IPS-20b (cell line): Measurements from ENCODE around the gene ITGA11.

ENCODE experiments used
- H3K27ac ChIP-seq: one replicate; pipeline ENCODE4 v1.5.1; 2013; ENCODE audit warnings: low read length
- H3K27me3 ChIP-seq: 2 replicates; pipeline ENCODE4 v1.6.1; 2013; ENCODE audit warnings: mild to moderate bottlenecking, low read length, inconsistent platforms; ENCODE audit not compliant: insufficient read depth
- H3K36me3 ChIP-seq: 2 replicates; pipeline ENCODE4 v1.6.1; 2013; ENCODE audit warnings: low read depth, mild to moderate bottlenecking, inconsistent platforms, low read length, moderate library complexity; ENCODE audit not compliant: insufficient read depth
- H3K4me1 ChIP-seq: 2 replicates; pipeline ENCODE4 v1.6.1; 2013; ENCODE audit warnings: mild to moderate bottlenecking, control low read depth, inconsistent platforms, low read length, moderate library complexity; ENCODE audit not compliant: insufficient read depth
- H3K4me3 ChIP-seq: 2 replicates; pipeline ENCODE4 v1.5.1; 2013; ENCODE audit warnings: mild to moderate bottlenecking, low read length, inconsistent platforms
- H3K9ac ChIP-seq: 2 replicates; pipeline ENCODE4 v1.6.1; 2013; ENCODE audit warnings: low read depth, mild to moderate bottlenecking, inconsistent platforms, low read length, moderate library complexity
- H3K9me3 ChIP-seq: 2 replicates; pipeline ENCODE4 v1.6.1; 2013; ENCODE audit warnings: mild to moderate bottlenecking, low read depth, low read length, inconsistent platforms; ENCODE audit not compliant: insufficient read depth

ITGA11 gene

DNA sequence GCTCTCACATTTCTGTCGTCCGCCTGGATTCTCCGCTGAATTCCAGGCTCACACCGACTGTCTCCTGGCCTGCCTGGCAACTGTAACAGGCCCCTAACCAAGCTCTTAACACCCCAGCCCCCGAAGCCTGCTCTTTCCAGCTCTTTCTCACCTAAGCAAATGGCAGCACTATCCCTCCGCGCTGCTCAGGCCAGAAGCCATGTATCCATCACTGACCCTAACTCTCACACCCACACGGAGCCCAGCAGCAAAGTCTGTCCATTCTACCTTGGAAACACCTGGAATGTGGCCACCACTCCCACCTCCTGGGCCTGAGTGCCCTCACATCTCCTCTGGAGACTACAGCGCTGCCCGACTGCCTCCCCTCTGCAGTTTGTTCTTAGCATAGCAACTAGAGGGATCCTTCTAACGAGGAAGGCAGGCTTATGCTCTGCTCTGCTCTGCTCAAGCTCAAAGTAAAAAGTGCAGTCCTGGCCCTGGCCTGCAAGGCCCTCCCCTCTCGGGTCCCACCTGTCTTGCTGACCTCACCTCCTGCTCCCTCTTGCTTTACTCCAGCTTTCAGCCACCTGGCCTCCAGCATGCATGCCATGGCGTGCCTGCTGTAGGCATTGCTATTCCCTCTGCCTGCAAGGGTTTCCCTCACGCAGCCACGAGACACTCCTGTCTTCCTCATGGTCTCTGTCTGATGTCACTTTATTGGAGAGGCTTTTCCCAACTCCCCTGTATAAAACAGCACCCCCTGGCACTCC is 127.2 kb downstream of the ITGA11 start:
- Histone ChIP-seq H3K9ac (peak overlapping the region; percentile 29; the same call in 1 of the 2 replicates), H3K27me3 (no peaks in the 10 kb centered on the region), H3K9me3 (no peaks in the 10 kb centered on the region), H3K27ac (no peak overlapping the region), H3K4me1 (peaks cover 21% of the 10 kb centered on the region), H3K36me3 (no peaks in the 10 kb centered on the region), H3K4me3 (no peak overlapping the region)

DNA sequence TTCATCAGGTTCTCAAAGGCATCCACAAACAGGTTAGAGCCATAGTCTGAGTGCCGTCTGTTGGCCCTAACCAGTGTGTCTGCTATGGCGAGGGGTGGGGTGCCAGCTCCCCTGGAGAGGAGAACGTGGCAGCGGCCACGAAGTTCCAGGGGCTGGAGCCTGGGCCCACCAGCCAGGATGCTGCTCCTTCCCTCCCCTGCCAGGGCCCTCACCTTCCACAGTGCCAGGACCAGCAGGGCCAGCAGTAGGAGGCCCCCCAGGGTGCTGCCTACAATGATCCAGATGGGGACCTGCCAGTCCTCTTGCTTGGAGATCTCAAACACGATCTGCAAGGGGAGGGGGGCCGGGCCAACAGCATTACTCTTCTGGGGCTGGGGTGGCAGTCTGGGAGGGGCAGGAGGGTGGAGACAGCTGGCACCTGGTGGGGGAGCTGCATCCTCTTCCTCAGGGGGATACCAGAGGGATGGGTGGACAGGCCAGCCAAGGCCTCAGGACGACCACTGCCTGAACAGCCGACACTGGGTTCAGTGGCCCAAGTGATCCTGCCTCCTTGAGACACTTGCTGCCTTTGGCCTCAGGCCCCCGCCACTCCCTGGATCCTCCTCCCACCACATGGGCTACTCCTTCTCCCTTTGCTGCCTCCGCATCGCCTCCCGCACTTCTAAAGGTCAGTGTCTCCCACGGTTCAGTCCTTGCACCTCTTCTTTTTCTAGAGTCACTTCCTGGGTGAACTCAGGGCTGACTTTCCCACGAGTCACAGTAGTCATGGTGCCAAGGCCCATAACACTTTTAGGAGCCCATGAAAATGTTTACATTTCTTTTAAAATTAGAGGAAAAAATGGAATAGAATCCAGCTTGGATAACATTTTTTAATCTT is 128.2 kb downstream of the ITGA11 start:
- H3K27me3 ChIP-seq = no peaks in the 10 kb centered on the region
- H3K4me1 ChIP-seq = peaks cover 21% of the 10 kb centered on the region
- H3K4me3 ChIP-seq = no peak overlapping the region
- no peaks in the 10 kb centered on the region for H3K9me3 ChIP-seq
- no peak overlapping the region for H3K27ac ChIP-seq
- 0 out of 2 replicates have a peak, but pooled peaks cover 3% of the 10 kb centered on the region for H3K36me3 ChIP-seq
- H3K9ac ChIP-seq = no peak overlapping the region; the same call in 1 of the 2 replicates

DNA sequence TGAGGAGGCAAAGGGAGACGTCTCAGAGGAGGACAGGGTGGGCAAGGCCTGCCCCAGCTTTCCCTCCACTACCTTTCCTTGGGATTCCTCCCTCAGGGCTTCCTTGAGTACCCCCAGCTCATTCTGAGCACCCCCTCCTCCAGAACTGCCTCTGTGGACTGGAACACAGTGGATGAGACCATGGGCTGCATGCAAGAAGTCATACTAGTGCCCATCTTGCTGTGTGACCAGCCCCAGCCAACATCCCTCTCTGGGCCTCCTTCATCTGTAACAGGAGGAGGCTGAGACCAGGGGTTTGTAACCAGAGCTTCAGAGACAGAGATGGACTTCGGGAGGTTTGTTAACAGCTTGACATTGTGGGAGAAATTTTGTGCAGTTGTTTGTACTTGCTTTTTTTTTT is 128.8 kb downstream of the ITGA11 start:
- H3K27ac ChIP-seq = no peak overlapping the region
- no peaks in the 10 kb centered on the region for H3K9me3 ChIP-seq
- H3K4me3 ChIP-seq = no peak overlapping the region
- no peaks in the 10 kb centered on the region for H3K27me3 ChIP-seq
- no peak overlapping the region for H3K9ac ChIP-seq
- 0 out of 2 replicates have a peak, but pooled peaks cover 3% of the 10 kb centered on the region for H3K36me3 ChIP-seq
- H3K4me1 ChIP-seq = peaks cover 21% of the 10 kb centered on the region

DNA sequence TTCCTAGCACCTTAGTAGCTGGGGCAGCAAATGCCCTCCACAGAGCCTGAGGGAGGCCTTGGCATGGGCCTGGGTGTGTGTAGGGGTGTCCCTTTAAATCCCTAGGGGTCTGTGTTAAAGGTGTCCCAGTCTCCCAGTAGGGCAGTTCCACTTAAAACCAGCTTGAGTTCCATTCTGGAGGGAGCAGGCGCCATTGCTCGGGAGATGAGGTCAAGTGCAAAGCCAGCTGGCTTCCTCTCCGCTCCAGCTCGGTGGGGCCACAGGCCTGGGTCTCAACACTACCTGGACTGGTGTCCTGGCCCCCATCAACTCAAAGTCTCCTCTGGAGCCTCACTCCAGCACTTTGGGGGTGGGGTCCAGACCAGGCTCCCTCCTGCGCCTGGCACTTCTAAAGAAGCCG is 129.2 kb downstream of the ITGA11 start:
- no peak overlapping the region for H3K4me3 ChIP-seq
- H3K27ac ChIP-seq = no peak overlapping the region
- H3K9me3 ChIP-seq = no peaks in the 10 kb centered on the region
- H3K27me3 ChIP-seq = no peaks in the 10 kb centered on the region
- H3K36me3 ChIP-seq = peaks cover 6% of the 10 kb centered on the region; the same call in 1 of the 2 replicates
- no peak overlapping the region for H3K9ac ChIP-seq
- H3K4me1 ChIP-seq = peaks cover 21% of the 10 kb centered on the region

DNA sequence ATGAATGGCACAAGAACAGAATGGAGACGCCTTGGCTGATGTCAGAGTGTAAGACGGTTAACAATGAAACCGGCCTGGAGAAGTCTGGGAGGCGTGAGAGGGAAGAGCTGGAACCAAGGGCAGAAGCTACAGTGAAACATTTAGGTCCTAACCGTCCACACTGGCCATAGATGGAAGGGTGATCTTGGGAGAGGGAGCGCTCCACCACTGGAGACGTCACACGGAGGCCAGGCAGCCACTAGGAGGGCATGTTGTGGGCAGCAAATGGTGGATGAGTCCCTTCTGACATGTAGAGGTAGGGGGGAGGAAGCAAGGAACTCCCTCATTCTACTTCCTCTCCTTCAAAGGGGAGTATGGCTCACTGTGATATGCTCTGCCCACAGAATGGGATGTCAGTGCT is 130.7 kb downstream of the ITGA11 start:
- Histone ChIP-seq H3K27me3 (no peaks in the 10 kb centered on the region), H3K36me3 (peaks cover 9% of the 10 kb centered on the region; the same call in 1 of the 2 replicates), H3K4me3 (no peak overlapping the region), H3K9ac (no peak overlapping the region), H3K9me3 (no peaks in the 10 kb centered on the region), H3K4me1 (peaks cover 15% of the 10 kb centered on the region), H3K27ac (no peak overlapping the region)

DNA sequence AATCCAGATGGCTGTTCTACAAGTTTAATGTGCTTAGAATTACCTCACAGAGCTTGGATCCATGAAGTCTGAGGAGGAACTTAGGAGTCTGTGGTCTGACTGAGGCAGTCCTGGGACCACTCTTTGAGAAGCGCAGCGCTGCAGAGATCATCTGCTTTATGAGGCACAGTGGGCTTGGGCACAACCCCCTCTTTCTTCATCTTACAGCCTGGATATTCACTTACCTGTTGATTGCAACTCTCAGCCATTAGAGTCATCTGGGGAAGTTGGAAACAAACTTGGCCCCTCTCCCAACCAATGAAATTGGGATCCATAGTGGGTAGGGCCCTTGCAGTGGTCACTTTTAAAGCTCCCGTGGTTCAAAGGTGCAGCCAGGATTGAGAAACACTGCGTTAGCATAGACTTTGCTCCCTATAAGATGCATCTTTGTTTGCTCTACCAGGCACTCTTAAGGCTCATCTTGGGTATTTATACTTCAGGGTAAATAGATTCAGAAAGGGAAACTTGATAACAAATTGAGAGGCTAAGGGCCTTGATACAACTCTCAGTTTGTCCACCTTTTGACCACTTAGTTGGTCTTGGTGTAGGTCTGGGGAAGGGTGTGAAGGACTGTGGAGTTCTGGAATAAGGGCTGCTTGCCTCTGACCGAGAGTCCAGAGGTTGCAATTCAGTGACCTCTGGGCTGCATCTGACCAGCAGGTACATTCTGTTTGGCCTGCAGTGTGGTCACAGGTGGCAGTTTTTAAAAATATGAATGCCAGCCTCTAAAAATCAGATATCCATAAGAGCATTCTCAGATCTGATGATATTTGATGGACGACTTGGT is 131.6 kb downstream of the ITGA11 start:
- no peak overlapping the region for H3K9ac ChIP-seq
- no peaks in the 10 kb centered on the region for H3K27me3 ChIP-seq
- no peaks in the 10 kb centered on the region for H3K9me3 ChIP-seq
- H3K4me3 ChIP-seq = no peak overlapping the region
- H3K36me3 ChIP-seq = peaks cover 9% of the 10 kb centered on the region; the same call in 1 of the 2 replicates
- H3K4me1 ChIP-seq = peaks cover 12% of the 10 kb centered on the region
- no peak overlapping the region for H3K27ac ChIP-seq

DNA sequence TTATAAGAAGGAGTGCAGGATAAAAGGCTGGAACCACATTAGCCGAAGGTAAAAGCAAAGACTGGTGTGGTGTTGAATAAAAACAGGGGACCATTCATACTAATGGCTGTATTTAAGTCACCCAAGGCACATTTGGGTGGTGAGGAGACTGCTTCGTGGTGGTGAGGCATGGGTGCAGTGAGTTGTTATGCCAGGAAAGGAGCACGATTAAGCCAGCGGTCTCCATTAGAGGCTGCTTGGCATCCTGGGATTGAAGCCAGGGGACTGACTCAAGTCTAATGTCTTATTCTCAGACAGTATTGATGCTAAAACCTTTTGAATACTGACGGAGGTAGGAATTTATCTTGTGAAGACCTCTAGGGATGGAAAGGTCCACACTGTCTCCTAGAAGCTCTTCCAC is 132.5 kb downstream of the ITGA11 start:
- Histone ChIP-seq H3K9ac (no peak overlapping the region), H3K36me3 (peaks cover 9% of the 10 kb centered on the region; the same call in 1 of the 2 replicates), H3K4me1 (peaks cover 3% of the 10 kb centered on the region; the same call in 1 of the 2 replicates), H3K4me3 (no peak overlapping the region), H3K9me3 (no peaks in the 10 kb centered on the region), H3K27me3 (no peaks in the 10 kb centered on the region), H3K27ac (no peak overlapping the region)

DNA sequence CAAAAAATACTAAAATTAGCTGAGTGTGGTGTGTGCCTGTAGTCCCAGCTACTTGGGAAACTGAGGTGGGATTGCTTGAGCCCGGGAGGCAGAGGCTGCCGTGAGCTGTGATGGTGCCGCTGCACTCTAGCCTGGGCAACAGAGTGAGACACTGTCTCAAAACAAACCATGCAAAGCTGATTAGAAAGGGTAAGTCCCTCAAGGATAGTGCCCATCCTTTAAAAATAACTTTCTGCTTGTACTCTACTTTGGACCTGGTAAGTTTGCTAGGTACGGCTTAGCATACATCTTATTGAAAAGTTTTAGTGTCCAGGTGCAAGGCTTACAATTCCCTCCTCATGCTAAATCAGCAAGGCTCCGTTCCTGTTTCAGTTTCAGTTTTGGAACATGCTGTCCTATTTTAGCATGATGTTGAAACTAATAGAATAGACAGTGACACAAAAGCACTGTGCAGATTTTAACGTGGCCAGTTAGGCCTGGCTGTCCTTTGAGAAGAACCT is 133.0 kb downstream of the ITGA11 start:
- H3K4me1 ChIP-seq = no peaks in the 10 kb centered on the region; the same call in 1 of the 2 replicates
- no peak overlapping the region for H3K4me3 ChIP-seq
- peaks cover 10% of the 10 kb centered on the region; the same call in 1 of the 2 replicates for H3K36me3 ChIP-seq
- no peaks in the 10 kb centered on the region for H3K9me3 ChIP-seq
- no peaks in the 10 kb centered on the region for H3K27me3 ChIP-seq
- no peak overlapping the region for H3K27ac ChIP-seq
- H3K9ac ChIP-seq = no peak overlapping the region

DNA sequence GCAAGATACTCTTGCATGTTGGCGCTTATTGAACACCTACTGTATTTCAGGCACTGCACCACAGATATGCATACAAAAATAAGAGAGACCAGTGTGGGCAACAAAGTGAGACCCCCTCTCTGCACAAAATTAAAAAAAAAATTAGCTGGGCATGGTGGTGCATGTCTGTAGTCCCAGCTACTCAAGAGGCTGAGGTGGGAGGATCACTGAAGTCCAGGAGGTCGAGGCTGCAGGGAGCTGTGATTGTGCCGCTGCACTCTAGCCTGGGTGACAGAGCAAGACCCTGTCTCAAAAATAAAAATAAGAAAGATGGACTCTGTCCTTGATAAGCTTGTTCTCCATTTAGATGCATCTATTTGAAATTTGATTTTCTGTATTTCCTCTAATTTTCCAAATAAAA is 133.6 kb downstream of the ITGA11 start:
- H3K4me3 ChIP-seq = no peak overlapping the region
- H3K27ac ChIP-seq = no peak overlapping the region
- H3K9me3 ChIP-seq = no peaks in the 10 kb centered on the region
- H3K4me1 ChIP-seq = no peaks in the 10 kb centered on the region
- peaks cover 15% of the 10 kb centered on the region; the same call in 1 of the 2 replicates for H3K36me3 ChIP-seq
- H3K9ac ChIP-seq = no peak overlapping the region
- H3K27me3 ChIP-seq = no peaks in the 10 kb centered on the region

DNA sequence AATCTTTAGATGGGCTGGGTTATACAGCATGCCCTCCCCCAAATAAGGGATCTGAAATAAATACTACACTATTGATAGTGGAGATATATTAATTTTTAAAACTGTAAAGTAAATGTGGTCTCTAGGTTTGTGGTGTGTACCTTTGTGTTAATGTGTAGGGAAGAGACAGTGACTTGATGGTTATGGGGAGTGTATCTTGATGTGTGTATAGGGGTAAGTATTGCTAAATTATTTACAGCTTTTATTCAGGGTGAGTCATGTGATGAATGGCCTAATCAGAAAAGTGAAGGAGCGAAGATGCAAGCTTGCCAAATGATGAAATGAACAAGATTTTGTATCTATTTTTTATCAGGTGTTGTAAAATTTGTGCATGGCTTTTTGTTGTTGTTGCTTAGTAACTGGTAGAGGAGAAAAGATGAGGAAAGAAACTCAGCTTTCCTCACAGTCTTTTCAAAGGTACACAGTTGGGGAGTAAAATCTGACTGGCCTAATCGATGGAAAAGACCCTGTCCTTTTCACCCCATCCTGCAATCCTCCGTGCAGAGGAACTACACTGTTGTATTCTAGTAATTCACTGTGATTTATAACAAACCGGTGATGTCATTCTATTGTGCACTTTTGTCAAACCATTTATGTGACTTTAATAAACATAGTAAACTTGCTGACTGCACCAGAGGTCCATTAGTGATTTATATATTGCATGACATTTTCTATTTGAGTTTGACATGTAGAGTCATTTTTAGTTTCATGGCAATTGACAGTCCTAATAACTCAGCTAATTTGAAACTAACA is 136.8 kb downstream of the ITGA11 start:
- no peak overlapping the region for H3K27ac ChIP-seq
- H3K9ac ChIP-seq = no peak overlapping the region
- no peak overlapping the region for H3K4me3 ChIP-seq
- peaks cover 43% of the 10 kb centered on the region for H3K36me3 ChIP-seq
- peaks cover 7% of the 10 kb centered on the region; the same call in 1 of the 2 replicates for H3K4me1 ChIP-seq
- no peaks in the 10 kb centered on the region for H3K27me3 ChIP-seq
- no peaks in the 10 kb centered on the region for H3K9me3 ChIP-seq
